ENCODE measurements around the gene CPA1. TPM values are rescaled to one million over a fixed set of nuclear protein-coding genes. Genes with fewer than 3 reads are reported as not detected.

The CPA1 gene
- total RNA-seq, 1 experiment from 2014 or later: not detected

GRCh38 chr7:130405003-130405402 lies 24.7 kb downstream of the CPA1 start:
- Histone ChIP-seq H3K23ac (ENCODE audit: insufficient read length, low read depth, low read length) (no peak overlapping the region), H2BK120ac (ENCODE audit: low read depth, low read length, poor library complexity, severe bottlenecking) (no peak overlapping the region), H2AK5ac (ENCODE audit: insufficient read length, low read length) (no peak overlapping the region), H3K9me3 (ENCODE audit: control insufficient read depth, low read depth, low read length) (no peaks in the 10 kb centered on the region), H4K8ac (replicated peaks; ENCODE audit: insufficient read length, low read depth, low read length) (no peak overlapping the region), H4K20me1 (ENCODE audit: control insufficient read depth, insufficient read depth, insufficient read length) (no peaks in the 10 kb centered on the region), H3T11ph (ENCODE audit: low read length) (no peak overlapping the region), H3K14ac (ENCODE audit: insufficient read depth, low read length) (no peak overlapping the region), H4K91ac (ENCODE audit: insufficient read length, low read depth, low read length) (no peak overlapping the region), H2BK20ac (ENCODE audit: low read depth, low read length, poor library complexity, severe bottlenecking) (no peak overlapping the region), H2AFZ (ENCODE audit: low read length) (no peak overlapping the region), H2BK12ac (ENCODE audit: insufficient read length, low read depth, low read length) (no peak overlapping the region), H3K18ac (ENCODE audit: insufficient read length, low read depth, low read length) (no peak overlapping the region), H3K9ac (ENCODE audit: extremely low read depth, insufficient read length, low read length) (no peak overlapping the region), H3K4ac (ENCODE audit: low read depth, low read length) (no peak overlapping the region), H3K56ac (ENCODE audit: insufficient read length, low read depth, low read length) (no peak overlapping the region), H3K27ac (ENCODE audit: insufficient read length, low read depth, low read length) (no peak overlapping the region), H3K27me3 (ENCODE audit: insufficient read depth, low read length) (no peaks in the 10 kb centered on the region), H3K4me2 (ENCODE audit: insufficient read depth, insufficient read length, low read length) (no peak overlapping the region), H3K4me1 (ENCODE audit: insufficient read depth, low read length) (no peaks in the 10 kb centered on the region), H3K23me2 (ENCODE audit: insufficient read length, low read depth, low read length, poor library complexity, severe bottlenecking) (no peaks in the 10 kb centered on the region), H3K79me1 (ENCODE audit: insufficient read depth, low read depth, low read length, poor library complexity, severe bottlenecking) (no peaks in the 10 kb centered on the region), H3K79me2 (ENCODE audit: insufficient read depth, low read length) (no peaks in the 10 kb centered on the region), H4K5ac (ENCODE audit: insufficient read length, low read depth, low read length) (no peak overlapping the region), H2BK5ac (ENCODE audit: insufficient read length, low read length) (no peak overlapping the region), H2BK15ac (ENCODE audit: low read depth, low read length) (no peak overlapping the region)
- no peaks in the 10 kb centered on the region for H3K4me1 Mint-ChIP-seq
- no peak for DNase-seq
- no peak overlapping the region for H3K27ac Mint-ChIP-seq
- H3K9me3 Mint-ChIP-seq: no peaks in the 10 kb centered on the region
- H3K27me3 Mint-ChIP-seq (ENCODE audit: low read depth): no peaks in the 10 kb centered on the region
- no peak overlapping the region for H3K4me3 Mint-ChIP-seq
- peaks cover 0 to 6% (median 4%) of the 10 kb centered on the region in 3 experiments; a peak in 3 of 7 replicates for H3K36me3 Mint-ChIP-seq (ENCODE audit: insufficient read depth in 1 of 3, low read depth in 3 of 3)
- TF ChIP-seq, protein P1, sequence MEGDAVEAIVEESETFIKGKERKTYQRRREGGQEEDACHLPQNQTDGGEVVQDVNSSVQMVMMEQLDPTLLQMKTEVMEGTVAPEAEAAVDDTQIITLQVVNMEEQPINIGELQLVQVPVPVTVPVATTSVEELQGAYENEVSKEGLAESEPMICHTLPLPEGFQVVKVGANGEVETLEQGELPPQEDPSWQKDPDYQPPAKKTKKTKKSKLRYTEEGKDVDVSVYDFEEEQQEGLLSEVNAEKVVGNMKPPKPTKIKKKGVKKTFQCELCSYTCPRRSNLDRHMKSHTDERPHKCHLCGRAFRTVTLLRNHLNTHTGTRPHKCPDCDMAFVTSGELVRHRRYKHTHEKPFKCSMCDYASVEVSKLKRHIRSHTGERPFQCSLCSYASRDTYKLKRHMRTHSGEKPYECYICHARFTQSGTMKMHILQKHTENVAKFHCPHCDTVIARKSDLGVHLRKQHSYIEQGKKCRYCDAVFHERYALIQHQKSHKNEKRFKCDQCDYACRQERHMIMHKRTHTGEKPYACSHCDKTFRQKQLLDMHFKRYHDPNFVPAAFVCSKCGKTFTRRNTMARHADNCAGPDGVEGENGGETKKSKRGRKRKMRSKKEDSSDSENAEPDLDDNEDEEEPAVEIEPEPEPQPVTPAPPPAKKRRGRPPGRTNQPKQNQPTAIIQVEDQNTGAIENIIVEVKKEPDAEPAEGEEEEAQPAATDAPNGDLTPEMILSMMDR (conservative IDR thresholded peaks at IDR 0.05): no peak
- WGBS (ENCODE audit: extremely low coverage, insufficient read length, low lambda C conversion rate): no CpG with 5 or more reads among the region's 2 CpGs
